EH (cell line): ENCODE data around the gene EPOP.

Experiments used
- DNase-seq: peaks from one replicate; pipeline ENCODE4 v3.0.0-alpha.2; 2015; ENCODE audit warnings: low read depth

The EPOP gene

GRCh38 chr17:38705803-38706504, 31.2 kb upstream of the EPOP start:
- peak; percentile 35 for DNase-seq

DNA sequence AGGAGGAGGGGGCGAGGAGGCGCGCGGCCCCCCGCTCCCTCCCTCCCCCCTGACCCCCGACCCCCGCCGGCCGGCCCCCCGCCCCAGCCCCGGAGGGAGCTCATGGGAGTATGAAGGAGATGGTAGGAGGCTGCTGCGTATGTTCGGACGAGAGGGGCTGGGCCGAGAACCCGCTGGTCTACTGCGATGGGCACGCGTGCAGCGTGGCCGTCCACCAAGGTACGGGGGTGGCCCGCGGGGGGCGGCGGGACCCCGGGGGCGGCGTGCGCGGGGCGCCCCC, 30.7 kb upstream of the EPOP start:
- no peak for DNase-seq

GRCh38 chr17:38704606-38705522, 30.1 kb upstream of the EPOP start, which contains the start of gene MLLT6:
TSS of gene MLLT6 (plus strand) at chr17:38705273. CDS start at chr17:38705633, 360 bp downstream.
- peak; percentile 82 for DNase-seq

DNA sequence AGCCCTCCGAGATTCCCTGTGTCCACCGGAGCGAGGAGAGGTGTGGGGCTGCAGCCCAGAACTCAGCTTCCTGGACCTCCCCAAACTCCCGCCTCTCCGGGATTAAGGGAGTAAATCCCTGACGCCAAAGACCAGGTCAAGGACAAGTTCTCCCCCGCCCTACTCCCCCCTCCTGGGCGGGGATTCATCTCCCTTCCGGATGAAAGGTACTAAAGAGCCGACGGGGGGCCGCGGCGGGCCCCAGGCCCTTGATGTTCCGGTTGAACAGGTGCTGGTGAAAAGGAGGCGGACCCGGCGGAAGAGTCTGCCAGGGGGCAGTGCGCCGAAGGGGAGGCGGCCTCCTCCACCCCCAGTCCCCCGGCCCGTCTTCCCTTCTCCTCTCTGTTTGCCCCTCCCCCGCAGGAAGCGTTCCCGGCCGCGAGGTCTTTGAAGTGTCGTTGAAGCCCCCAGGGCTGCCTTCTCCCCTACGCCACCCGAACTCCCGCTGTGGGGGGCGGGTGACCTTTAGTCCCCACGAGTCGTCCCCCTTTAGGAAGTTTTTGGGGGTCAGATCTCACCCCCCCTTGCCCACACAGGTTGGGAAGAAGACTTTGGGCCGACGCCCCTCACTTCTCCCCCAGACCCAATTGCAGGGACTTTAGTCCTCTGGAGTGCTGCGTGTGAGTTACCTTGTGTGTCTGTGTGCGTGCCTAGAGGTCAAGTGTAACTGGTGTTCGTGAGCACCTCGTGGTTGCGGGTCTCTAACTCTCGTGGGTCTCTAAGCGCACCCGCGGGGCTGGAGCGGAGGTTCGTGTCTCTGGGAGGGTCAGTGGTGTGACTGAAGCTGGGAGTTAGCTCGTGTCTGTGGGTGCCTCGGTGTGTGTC, 29.2 kb upstream of the EPOP start:
- DNase-seq: peak; percentile 25

- DNase-seq: no peak
Observed at GRCh38 chr17:38702916-38703741, 28.4 kb upstream of the EPOP start.

DNA sequence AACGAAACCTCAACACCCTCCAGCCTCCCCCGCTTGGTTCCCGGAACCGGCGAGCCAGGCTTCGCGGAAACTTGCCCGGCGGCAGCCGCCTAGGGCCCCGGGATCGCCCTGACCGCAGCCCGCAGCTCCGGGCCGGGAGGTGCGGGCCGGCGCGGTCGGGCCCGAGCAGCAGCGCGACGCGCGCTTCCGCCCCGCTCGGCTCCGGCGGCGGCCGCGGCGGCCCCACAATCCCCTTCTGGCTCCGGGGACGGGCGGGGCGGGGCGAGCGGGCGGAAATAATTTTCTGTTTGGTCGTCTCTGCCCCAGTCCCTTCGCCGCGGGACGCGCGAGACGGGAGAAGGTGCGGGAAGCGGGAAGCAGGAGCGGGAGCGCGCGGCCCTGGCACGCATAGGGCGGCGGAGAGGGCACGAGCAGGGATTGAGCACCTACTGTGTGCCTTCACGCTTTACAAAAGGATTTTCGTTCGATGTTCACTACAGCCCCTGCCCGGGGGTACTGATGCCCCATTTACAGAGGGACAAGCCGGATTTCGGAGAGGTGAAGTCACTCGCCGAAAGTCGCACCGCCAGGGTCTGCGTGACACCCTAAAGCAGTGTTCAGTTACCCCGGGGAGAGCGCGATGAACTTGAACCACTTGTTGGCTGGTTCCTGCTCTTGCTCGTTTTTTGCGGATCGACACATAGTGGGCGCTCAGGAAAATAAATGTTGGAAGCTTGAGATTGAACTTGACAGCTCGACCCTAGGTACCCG, 27.6 kb upstream of the EPOP start:
- DNase-seq: peak; percentile 88

GRCh38 chr17:38701504-38702165, 26.9 kb upstream of the EPOP start:
- DNase-seq: peak; percentile 47

DNA sequence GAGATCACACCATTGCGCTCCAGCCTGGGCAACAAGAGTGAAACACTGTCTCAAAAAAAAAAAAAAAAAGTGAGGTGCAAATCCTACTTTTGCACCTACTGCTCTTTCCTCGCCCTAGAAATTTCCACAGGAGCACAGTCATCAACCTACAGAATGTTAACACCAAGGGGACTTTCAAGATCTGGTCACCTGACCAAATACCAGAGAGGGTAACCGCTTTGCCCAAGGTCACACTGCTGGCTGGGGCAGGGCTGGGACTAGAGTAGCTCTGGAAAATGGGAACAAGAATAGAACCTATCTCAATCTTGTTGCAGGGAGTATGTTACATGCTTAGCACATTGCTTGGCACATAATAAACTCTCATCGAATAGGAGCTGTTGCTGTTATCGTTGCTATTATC, 24.0 kb upstream of the EPOP start:
- DNase-seq: no peak

DNA sequence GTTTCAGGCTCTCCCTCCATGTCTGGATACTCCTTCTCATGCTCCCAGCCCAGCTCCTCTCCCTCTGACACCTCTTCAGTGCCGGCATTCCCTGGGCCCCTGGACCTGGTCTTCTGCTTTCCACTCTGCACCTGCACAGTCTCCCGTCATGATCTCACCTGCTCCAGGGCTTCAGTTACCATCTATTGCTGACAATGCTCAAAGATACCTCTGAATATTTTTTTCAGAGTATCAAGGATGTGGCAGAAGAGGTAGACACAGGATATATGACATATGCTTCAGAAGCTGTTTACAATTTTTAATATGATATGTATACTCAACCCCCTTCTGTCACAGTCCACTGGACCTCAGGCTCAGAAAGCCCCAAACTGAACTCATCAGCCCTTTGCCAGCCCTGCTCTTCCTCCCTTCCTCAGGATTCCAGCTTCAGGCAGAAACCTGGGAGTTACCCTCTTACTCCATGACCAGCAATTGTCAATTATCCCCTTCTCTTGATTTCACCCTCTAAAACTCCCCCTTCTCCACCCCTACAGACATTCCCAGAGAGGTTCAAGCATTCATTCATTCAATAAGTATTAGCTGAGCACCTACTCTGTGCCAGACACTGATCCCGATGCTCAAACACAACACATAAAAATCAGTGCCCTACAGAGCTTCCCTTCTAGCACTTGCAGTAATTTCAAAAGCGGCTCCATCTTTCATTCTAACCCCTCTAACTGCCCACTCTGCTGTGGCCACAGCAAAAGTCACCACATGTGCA, 22.5 kb upstream of the EPOP start:
- no peak for DNase-seq

DNA sequence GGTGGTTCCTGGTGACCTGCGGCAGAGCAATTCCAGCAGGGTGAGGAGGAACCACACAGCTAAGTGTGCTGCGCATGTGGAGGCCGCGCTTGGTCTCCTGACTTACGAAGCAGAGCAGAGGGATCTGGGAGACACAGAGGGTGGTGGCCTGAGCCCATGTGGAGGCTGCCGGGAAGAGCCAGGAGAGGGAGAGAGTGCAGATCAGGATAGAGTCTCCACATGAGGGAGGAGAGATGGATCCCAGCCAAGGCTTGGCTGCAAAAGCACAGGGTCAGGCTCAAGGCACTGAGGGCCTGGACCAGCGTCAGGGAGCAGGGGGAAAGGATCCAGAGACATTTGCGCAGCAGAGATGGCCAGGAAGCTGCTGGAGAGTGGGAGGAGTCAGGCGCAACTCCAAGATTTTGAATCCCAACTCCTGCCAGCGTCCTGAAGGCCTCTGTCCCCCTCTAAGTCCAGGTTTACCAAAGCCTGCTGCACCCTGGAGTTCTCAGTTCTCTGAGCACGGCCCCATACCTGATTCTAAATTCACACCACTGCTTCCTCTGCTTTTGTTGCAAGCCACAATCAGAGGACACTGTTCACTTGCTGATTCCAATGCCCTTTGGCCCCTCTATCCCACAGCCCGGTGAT, 19.1 kb upstream of the EPOP start:
- peak; percentile 80 for DNase-seq

DNA sequence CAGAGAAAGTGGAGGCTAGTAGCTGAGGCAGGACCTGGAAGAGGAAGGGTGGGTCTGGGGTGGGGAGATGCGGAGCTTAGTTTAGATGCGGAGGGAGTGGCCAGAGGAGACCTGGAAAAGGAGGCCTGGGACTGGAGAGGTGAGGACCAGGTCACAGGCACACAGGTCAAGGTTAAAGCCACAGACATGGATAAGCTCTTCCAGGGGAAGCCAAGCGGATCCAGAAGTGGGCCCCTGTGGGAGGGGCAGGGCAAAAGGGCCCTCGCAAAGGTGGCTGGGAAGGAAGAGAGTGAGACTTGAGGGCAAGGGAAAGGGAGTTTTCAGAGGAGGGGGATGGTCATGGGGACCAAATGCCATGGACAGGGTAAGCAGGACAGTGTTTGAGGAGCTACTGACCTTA, 16.4 kb upstream of the EPOP start:
- no peak for DNase-seq

DNA sequence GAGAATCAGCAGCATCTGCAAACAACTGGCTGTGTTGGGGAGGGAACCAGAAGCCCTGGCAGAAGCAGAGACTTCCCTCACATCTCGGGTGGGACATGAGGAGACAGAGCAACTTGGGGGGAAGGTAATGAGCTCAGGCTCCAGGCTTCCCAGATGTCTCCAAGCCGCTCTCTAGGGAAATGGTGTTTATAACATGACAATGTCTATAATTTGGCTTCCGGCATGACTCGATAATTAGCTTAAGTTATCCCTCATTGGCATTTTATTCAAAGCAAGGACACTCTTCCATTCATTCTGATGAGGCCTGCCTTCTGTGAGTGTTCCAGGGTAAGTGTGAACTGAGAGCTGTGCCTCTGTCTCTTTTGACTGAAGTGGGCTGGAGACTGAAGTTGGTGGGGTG, 15.6 kb upstream of the EPOP start:
- DNase-seq: no peak

DNA sequence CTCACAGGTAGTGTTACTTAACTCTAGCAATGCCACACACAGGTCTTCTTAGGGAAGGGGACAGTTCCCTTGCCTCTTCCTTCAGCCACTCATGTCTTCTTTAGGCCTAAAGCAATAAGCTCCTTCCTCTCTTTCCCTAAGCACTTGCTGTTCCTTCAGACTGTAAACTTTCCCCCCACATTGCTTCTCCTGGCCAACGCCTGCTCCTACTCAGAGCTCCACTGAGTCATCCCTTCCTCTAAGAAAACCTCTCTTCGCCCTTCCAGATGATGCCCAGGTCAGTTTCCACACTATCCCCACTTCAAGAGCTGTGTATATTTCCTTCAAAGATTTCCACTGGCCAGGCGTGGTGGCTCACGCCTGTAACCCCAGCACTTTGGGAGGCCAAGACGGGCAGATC, 12.5 kb upstream of the EPOP start:
- DNase-seq: peak; percentile 59

- DNase-seq: no peak
Observed at GRCh38 chr17:38685491-38685890, 10.7 kb upstream of the EPOP start.

- no peak for DNase-seq
Observed at GRCh38 chr17:38681096-38681495, 6.3 kb upstream of the EPOP start.

DNA sequence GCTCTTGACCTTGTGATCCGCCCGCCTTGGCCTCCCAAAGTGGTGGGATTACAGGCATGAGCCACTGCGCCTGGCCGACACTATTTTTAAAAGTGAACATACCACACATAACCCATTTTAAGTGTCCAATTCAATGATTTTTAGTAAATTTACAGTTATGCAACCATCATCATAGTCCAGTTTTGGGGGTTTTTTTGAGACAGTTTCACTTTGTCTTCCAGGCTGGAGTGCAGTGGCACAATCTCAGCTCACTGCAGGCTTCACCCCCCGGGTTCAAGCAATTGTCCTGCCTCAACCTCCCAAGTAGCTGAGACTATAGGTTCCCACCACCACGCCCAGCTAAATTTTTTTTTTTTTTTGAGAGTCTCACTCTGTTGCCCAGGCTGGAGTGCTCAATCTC, 3.1 kb upstream of the EPOP start:
- DNase-seq: no peak

DNA sequence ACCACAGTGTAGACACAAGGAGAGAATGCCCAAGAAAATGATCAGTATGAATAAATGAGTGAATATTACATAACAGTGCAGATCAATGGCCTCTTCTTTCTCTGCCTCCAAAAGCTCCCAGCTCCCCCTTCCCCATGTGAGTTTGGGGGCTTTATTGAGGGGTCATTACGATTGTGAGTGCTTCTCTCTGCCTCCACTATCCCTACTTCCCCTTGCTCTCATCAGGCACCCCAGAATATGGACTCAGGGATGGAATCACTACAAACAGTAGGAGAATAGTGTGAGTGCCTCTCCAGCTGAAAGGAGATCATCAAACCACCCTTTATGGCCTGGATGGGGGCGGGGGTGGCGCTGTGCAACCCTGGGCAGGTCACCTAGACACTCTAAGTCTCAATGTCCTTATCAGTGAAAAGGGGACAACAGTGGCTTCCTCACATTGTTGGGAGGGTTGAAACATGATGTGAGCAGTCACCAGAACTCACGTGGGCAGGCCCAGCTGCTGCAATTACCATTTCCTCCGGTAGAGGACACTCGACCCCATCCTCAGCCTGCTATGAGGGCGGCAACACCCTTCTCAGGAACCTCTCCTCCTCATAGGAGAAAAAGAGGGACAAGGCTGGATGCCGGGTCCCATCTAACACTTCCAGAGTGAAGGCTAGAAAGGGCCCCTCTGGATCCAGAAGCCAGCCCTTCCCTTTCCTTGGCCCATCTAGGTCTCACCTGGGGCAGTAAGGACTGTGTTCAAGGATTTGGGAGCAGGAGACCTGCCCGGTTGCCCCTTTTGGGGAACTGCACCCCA, 2.1 kb upstream of the EPOP start:
- peak; percentile 88 for DNase-seq

- DNase-seq: no peak
Observed at GRCh38 chr17:38674014-38674748, 576 bp downstream of the EPOP start.
